DOHH2 (cell line): ENCODE data around the gene LANCL1.

Source experiments
- H3F3A ChIP-seq: fragments of 200-600 bp; sonication (generic), shearing (Covaris generic); 2 replicates; pipeline ENCODE4 v1.6.0; 2016; ENCODE audit warnings: antibody characterized with exemption, mild to moderate bottlenecking; ENCODE audit not compliant: control insufficient read depth, insufficient read depth
- H3K27ac ChIP-seq: fragments of 200-600 bp; sonication (generic); 2 replicates; pipeline ENCODE4 v1.5.1; 2014; ENCODE audit warnings: low read depth, mild to moderate bottlenecking, low read length, moderate library complexity
- H3K27me3 ChIP-seq: fragments of 200-600 bp; sonication (generic); 2 replicates; pipeline ENCODE4 v1.6.1; 2014; ENCODE audit warnings: mild to moderate bottlenecking, low read length, mixed read lengths; ENCODE audit not compliant: control insufficient read depth
- H3K36me3 ChIP-seq: fragments of 200-600 bp; sonication (generic); 2 replicates; pipeline ENCODE4 v1.6.1; 2014; ENCODE audit warnings: mild to moderate bottlenecking, low read length, moderate library complexity, mixed read lengths; ENCODE audit not compliant: control insufficient read depth
- H3K4me1 ChIP-seq: fragments of 200-600 bp; sonication (generic); 2 replicates; pipeline ENCODE4 v1.6.1; 2014; ENCODE audit warnings: mild to moderate bottlenecking, low read length, mixed read lengths; ENCODE audit not compliant: control insufficient read depth
- H3K4me2 ChIP-seq: fragments of 200-600 bp; sonication (generic); 2 replicates; pipeline ENCODE4 v1.6.0; 2014; ENCODE audit warnings: mild to moderate bottlenecking, low read length, moderate library complexity
- H3K4me3 ChIP-seq: fragments of 200-600 bp; sonication (generic); 2 replicates; pipeline ENCODE4 v1.5.1; 2014; ENCODE audit warnings: mild to moderate bottlenecking, low read length, mixed read lengths
- H3K79me2 ChIP-seq: fragments of 200-600 bp; sonication (generic); 2 replicates; pipeline ENCODE4 v1.6.1; 2014; ENCODE audit warnings: mild to moderate bottlenecking, low read length, mixed read lengths; ENCODE audit not compliant: control insufficient read depth
- H3K9me2 ChIP-seq: fragments of 200-600 bp; sonication (generic); replicated peaks from 2 replicates; pipeline ENCODE4 v1.6.1; 2014; ENCODE audit warnings: mild to moderate bottlenecking, low read length, mixed read lengths; ENCODE audit not compliant: control insufficient read depth
- H3K9me3 ChIP-seq: fragments of 200-600 bp; sonication (generic); 2 replicates; pipeline ENCODE4 v1.6.1; 2014; ENCODE audit warnings: antibody characterized with exemption, low read length, mixed read lengths; ENCODE audit not compliant: control insufficient read depth, insufficient read depth
- H4K20me1 ChIP-seq: fragments of 200-600 bp; sonication (generic); 2 replicates; pipeline ENCODE4 v1.6.0; 2014; ENCODE audit warnings: low read depth, mild to moderate bottlenecking, antibody characterized with exemption, low read length, moderate library complexity; ENCODE audit not compliant: control insufficient read depth, insufficient read depth
- CTCF ChIP-seq: fragments of 200-600 bp; sonication (generic); IDR thresholded peaks from one replicate; pipeline ENCODE4 v1.5.1; 2014; ENCODE audit warnings: antibody characterized with exemption, mild to moderate bottlenecking, low read depth, low read length; ENCODE audit not compliant: poor library complexity, severe bottlenecking
- EZH2phosphoT487 ChIP-seq: fragments of 200-600 bp; sonication (generic); IDR thresholded peaks from 2 replicates; pipeline ENCODE4 v1.6.1; 2017; ENCODE audit warnings: borderline replicate concordance, mild to moderate bottlenecking, antibody characterized with exemption, low read length, moderate library complexity, mixed read lengths

The LANCL1 gene

GRCh38 chr2:210412660-210413059 is 63.9 kb downstream of the LANCL1 start:
- Histone ChIP-seq H3K9me3 (no peaks in the 10 kb centered on the region), H3K4me3 (no peak overlapping the region), H3K9me2 (no peaks in the 10 kb centered on the region), H3F3A (no peaks in the 10 kb centered on the region), H3K27me3 (no peaks in the 10 kb centered on the region), H3K79me2 (no peaks in the 10 kb centered on the region), H3K36me3 (no peaks in the 10 kb centered on the region), H3K27ac (no peak overlapping the region), H3K4me2 (no peak overlapping the region), H3K4me1 (no peaks in the 10 kb centered on the region), H4K20me1 (no peaks in the 10 kb centered on the region)
- no peak for TF ChIP-seq CTCF
- TF ChIP-seq EZH2phosphoT487, result no peak

GRCh38 chr2:210410542-210410941 is 66.0 kb downstream of the LANCL1 start:
- Histone ChIP-seq H3K4me3 (no peak overlapping the region), H3K27me3 (no peaks in the 10 kb centered on the region), H3K4me2 (no peak overlapping the region), H3K79me2 (no peaks in the 10 kb centered on the region), H3K4me1 (no peaks in the 10 kb centered on the region), H3K9me3 (no peaks in the 10 kb centered on the region), H3F3A (no peaks in the 10 kb centered on the region), H3K27ac (no peak overlapping the region), H4K20me1 (no peaks in the 10 kb centered on the region), H3K36me3 (no peaks in the 10 kb centered on the region), H3K9me2 (no peaks in the 10 kb centered on the region)
- TF ChIP-seq EZH2phosphoT487, result no peak
- TF ChIP-seq CTCF, result no peak

- Histone ChIP-seq H3K27ac (no peak overlapping the region), H3K9me3 (no peaks in the 10 kb centered on the region), H3K9me2 (no peaks in the 10 kb centered on the region), H3K79me2 (no peaks in the 10 kb centered on the region), H3K36me3 (no peaks in the 10 kb centered on the region), H3K4me1 (no peaks in the 10 kb centered on the region), H4K20me1 (no peaks in the 10 kb centered on the region), H3F3A (no peaks in the 10 kb centered on the region), H3K4me2 (no peak overlapping the region), H3K27me3 (no peaks in the 10 kb centered on the region), H3K4me3 (no peak overlapping the region)
- TF ChIP-seq EZH2phosphoT487 (no peak), CTCF (peak; percentile 59)
Measured at GRCh38 chr2:210399440-210400041, 77.0 kb downstream of the LANCL1 start.
